IPS DF 19.7 (cell line): ENCODE measurements around the gene SPAG7.

Source experiments
- DNase-seq: peaks from one replicate; pipeline ENCODE4 v3.0.0-alpha.2; 2013; ENCODE audit warnings: low read depth, low spot score

Gene SPAG7

GRCh38 chr17:4974115-4974670 lies 6.6 kb upstream of the SPAG7 start:
- no peak for DNase-seq

- DNase-seq: no peak
Observed at GRCh38 chr17:4973256-4974114, 5.9 kb upstream of the SPAG7 start.

- DNase-seq: no peak
Observed at GRCh38 chr17:4972752-4973151, 5.1 kb upstream of the SPAG7 start.

GRCh38 chr17:4972322-4972721 lies 4.7 kb upstream of the SPAG7 start:
- no peak for DNase-seq

GRCh38 chr17:4971826-4972225 lies 4.2 kb upstream of the SPAG7 start:
- no peak for DNase-seq

GRCh38 chr17:4970273-4970672 lies 2.7 kb upstream of the SPAG7 start:
- no peak for DNase-seq

GRCh38 chr17:4969551-4970173 lies 2.0 kb upstream of the SPAG7 start:
- no peak for DNase-seq

- DNase-seq: no peak
Observed at GRCh38 chr17:4969047-4969550, 1.5 kb upstream of the SPAG7 start.

GRCh38 chr17:4968486-4969046 lies 949 bp upstream of the SPAG7 start:
- no peak for DNase-seq

- peak; percentile 100 for DNase-seq
Observed at GRCh38 chr17:4966844-4967538, 626 bp downstream of the SPAG7 start.

- no peak for DNase-seq
Observed at GRCh38 chr17:4965311-4965986, 2.2 kb downstream of the SPAG7 start.

- no peak for DNase-seq
Observed at GRCh38 chr17:4960279-4960922, 7.2 kb downstream of the SPAG7 start.

- no peak for DNase-seq
Observed at GRCh38 chr17:4959261-4959965, 8.2 kb downstream of the SPAG7 start.

- no peak for DNase-seq
Observed at GRCh38 chr17:4958102-4958501, 9.5 kb downstream of the SPAG7 start.

- no peak for DNase-seq
Observed at GRCh38 chr17:4956493-4957061, 11.0 kb downstream of the SPAG7 start.

GRCh38 chr17:4955091-4955490 lies 12.5 kb downstream of the SPAG7 start:
- no peak for DNase-seq

- no peak for DNase-seq
Observed at GRCh38 chr17:4953451-4953961, 14.1 kb downstream of the SPAG7 start.

GRCh38 chr17:4951486-4951885 lies 16.1 kb downstream of the SPAG7 start:
- no peak for DNase-seq

GRCh38 chr17:4950746-4951204 lies 16.8 kb downstream of the SPAG7 start, which contains the start of gene ENO3:
Gene ENO3, plus strand, starts transcription at chr17:4951119. Its CDS starts 711 bp downstream, at chr17:4951830.
- DNase-seq: no peak
